H54 (cell line): ENCODE measurements around the gene SIT1.
A peak's percentile ranks its signal among the peaks of the same experiment; 100 is the strongest.

Experiments
- DNase-seq: peaks from one replicate; pipeline ENCODE4 v3.0.0; 2011; ENCODE audit warnings: low spot score, mixed read lengths; ENCODE audit not compliant: insufficient read length
- FAIRE-seq: peaks from 3 replicates; lab custom pipeline; 2011; peaks lifted over from hg19 to GRCh38; lab: Jason Lieb, UNC
- POLR2A ChIP-seq: IDR thresholded peaks from 2 replicates; pipeline ENCODE4 v1.6.1; 2011; ENCODE audit warnings: low read depth, mild to moderate bottlenecking, low read length

The SIT1 gene

GRCh38 chr9:35675732-35676392 is 25.1 kb upstream of the SIT1 start:
- DNase-seq (no peak), FAIRE-seq (no peak)
- TF ChIP-seq POLR2A = no peak

GRCh38 chr9:35675204-35675603 is 24.5 kb upstream of the SIT1 start:
- FAIRE-seq (no peak), DNase-seq (no peak)

GRCh38 chr9:35674025-35674361 is 23.3 kb upstream of the SIT1 start:
- FAIRE-seq = no peak

More at GRCh38 chr9:35675204-35675603, 24.5 kb upstream of the SIT1 start:
- no peak for TF ChIP-seq POLR2A

GRCh38 chr9:35673132-35674024 is 22.6 kb upstream of the SIT1 start, which contains the start of gene CA9:
Gene CA9 (plus strand): TSS chr9:35673928. CDS start chr9:35673960, 32 bp downstream.
- FAIRE-seq (no peak), DNase-seq (no peak)
- TF ChIP-seq POLR2A = no peak

More at GRCh38 chr9:35674025-35674361, 23.3 kb upstream of the SIT1 start:
- no peak for TF ChIP-seq POLR2A
- DNase-seq = no peak

- DNase-seq (peak; percentile 59), FAIRE-seq (peak; percentile 66)
- TF ChIP-seq POLR2A = no peak
Measured at GRCh38 chr9:35669331-35670145, 18.8 kb upstream of the SIT1 start.

- DNase-seq (no peak), FAIRE-seq (no peak)
- no peak for TF ChIP-seq POLR2A
Measured at GRCh38 chr9:35667939-35668338, 17.2 kb upstream of the SIT1 start.

- no peak for DNase-seq
- no peak for FAIRE-seq
- TF ChIP-seq POLR2A = no peak
Measured at GRCh38 chr9:35666549-35666948, 15.8 kb upstream of the SIT1 start.

GRCh38 chr9:35666045-35666444 is 15.3 kb upstream of the SIT1 start:
- no peak for TF ChIP-seq POLR2A
- FAIRE-seq (no peak), DNase-seq (no peak)

GRCh38 chr9:35665471-35665818 is 14.7 kb upstream of the SIT1 start:
- DNase-seq (no peak), FAIRE-seq (no peak)
- no peak for TF ChIP-seq POLR2A

- FAIRE-seq (no peak), DNase-seq (peak; percentile 76)
- peak; percentile 60 for TF ChIP-seq POLR2A
Measured at GRCh38 chr9:35664531-35665470, 14.1 kb upstream of the SIT1 start, which contains the start of gene ARHGEF39. Gene ARHGEF39 (minus strand): TSS chr9:35665195. CDS start chr9:35665169, 26 bp downstream.

- FAIRE-seq (no peak), DNase-seq (no peak)
- no peak for TF ChIP-seq POLR2A
Measured at GRCh38 chr9:35662437-35662836, 11.7 kb upstream of the SIT1 start.

- FAIRE-seq = no peak
- no peak for DNase-seq
- TF ChIP-seq POLR2A = no peak
Measured at GRCh38 chr9:35661756-35662350, 11.1 kb upstream of the SIT1 start.
